HepG2 (cell line): ENCODE data around the gene CDH13. TPM values are rescaled to one million over a fixed set of nuclear protein-coding genes. Genes with fewer than 3 reads are reported as not detected.

Source experiments
- BCL6 ChIP-seq: IDR thresholded peaks from 2 replicates; pipeline ENCODE4 v1.6.1; 2016; ENCODE audit warnings: missing genetic modification reagents, missing compliant biosample characterization
- CCAR2 ChIP-seq: fragments of 200-400 bp; formaldehyde crosslinking; optimal IDR thresholded peaks from 2 replicates; pipeline ENCODE3; 2018; ENCODE audit warnings: low read depth, mild to moderate bottlenecking, low read length, moderate library complexity
- CHCHD3 ChIP-seq: sonication (generic); formaldehyde crosslinking; IDR thresholded peaks from 2 replicates; pipeline ENCODE4 v1.8.0; 2022; ENCODE audit warnings: mild to moderate bottlenecking, missing genetic modification reagents, moderate library complexity
- FIP1L1 ChIP-seq: fragments of 200-400 bp; formaldehyde crosslinking; IDR thresholded peaks from 2 replicates; pipeline ENCODE4 v1.6.1; 2018; ENCODE audit warnings: low read depth, mild to moderate bottlenecking, low read length, moderate library complexity, borderline replicate concordance; ENCODE audit not compliant: insufficient read depth
- FOXA1 ChIP-seq, 2 experiments: fragments of 450-650 bp in 1 of 2; sonication (generic) in 1 of 2; formaldehyde crosslinking in 1 of 2; IDR thresholded peaks; 2 replicates each; pipeline versions ENCODE4 v1.4.0 to v1.6.1; 2016 to 2020; ENCODE audit warnings: missing genetic modification reagents in 1 of 2
- HMGA1 ChIP-seq: sonication (generic); formaldehyde crosslinking; conservative IDR thresholded peaks from 2 replicates; pipeline ENCODE4 v1.4.0; 2020; ENCODE audit warnings: missing genetic modification reagents
- KAT7 ChIP-seq: IDR thresholded peaks from 2 replicates; pipeline ENCODE4 v1.6.1; 2018; ENCODE audit warnings: borderline replicate concordance, missing compliant biosample characterization
- KMT2A ChIP-seq: sonication (generic); formaldehyde crosslinking; IDR thresholded peaks from 2 replicates; pipeline ENCODE4 v1.4.0; 2020; ENCODE audit warnings: missing genetic modification reagents
- MTA3 ChIP-seq: sonication (generic); formaldehyde crosslinking; IDR thresholded peaks from 2 replicates; pipeline ENCODE4 v1.4.0; 2020; ENCODE audit warnings: missing genetic modification reagents
- NCOA5 ChIP-seq: sonication (generic); formaldehyde crosslinking; IDR thresholded peaks from 2 replicates; pipeline ENCODE4 v1.4.0; 2020; ENCODE audit warnings: missing genetic modification reagents
- NFATC3 ChIP-seq: sonication (generic); formaldehyde crosslinking; IDR thresholded peaks from 2 replicates; pipeline ENCODE4 v1.5.1; 2020; ENCODE audit warnings: mild to moderate bottlenecking, missing genetic modification reagents
- RAD21 ChIP-seq: fragments of 450-650 bp; formaldehyde crosslinking; IDR thresholded peaks from 2 replicates; pipeline ENCODE4 v1.5.0; 2020; ENCODE audit warnings: mild to moderate bottlenecking
- SNAPC2 ChIP-seq: sonication (generic); formaldehyde crosslinking; IDR thresholded peaks from 2 replicates; pipeline ENCODE4 v1.8.1; 2022; ENCODE audit warnings: mild to moderate bottlenecking, missing genetic modification reagents
- SRSF9 ChIP-seq: fragments of 200-400 bp; formaldehyde crosslinking; IDR thresholded peaks from 2 replicates; pipeline ENCODE4 v1.6.1; 2018; ENCODE audit warnings: borderline replicate concordance, mild to moderate bottlenecking, low read depth, low read length; ENCODE audit not compliant: insufficient read depth, poor library complexity, severe bottlenecking
- TAF1 ChIP-seq: sonication (generic); formaldehyde crosslinking; IDR thresholded peaks from 2 replicates; pipeline ENCODE4 v1.4.0; 2020; ENCODE audit warnings: missing genetic modification reagents
- ZNF296 ChIP-seq: sonication (generic); formaldehyde crosslinking; conservative IDR thresholded peaks from 2 replicates; pipeline ENCODE4 v1.5.0; 2020; ENCODE audit warnings: mild to moderate bottlenecking, missing genetic modification reagents
- ZNF30 ChIP-seq: sonication (generic); formaldehyde crosslinking; IDR thresholded peaks from 2 replicates; pipeline ENCODE4 v1.5.0; 2020; ENCODE audit warnings: mild to moderate bottlenecking, missing genetic modification reagents
- ZNF34 ChIP-seq: sonication (generic); formaldehyde crosslinking; IDR thresholded peaks from 2 replicates; pipeline ENCODE4 v1.4.0; 2020; ENCODE audit warnings: mild to moderate bottlenecking, missing genetic modification reagents, borderline replicate concordance
- ZNF644 ChIP-seq: IDR thresholded peaks from 2 replicates; pipeline ENCODE4 v1.6.1; 2016; ENCODE audit warnings: low read depth
- ZNF792 ChIP-seq: IDR thresholded peaks from 2 replicates; pipeline ENCODE4 v1.6.1; 2016
- polyA plus RNA-seq, 8 experiments: library from polyadenylated mRNA; depleted of rRNA in 3 of 8; stranded (reverse) in 7 of 8; unstranded in 1 of 8; fragments of >200 nt; fragmentation: Illumina TruSeq in 4 of 8; extraction: Trizol in 4 of 8; gene quantifications; 2 replicates each; pipeline versions ENCODE4 v1.2.1 to v1.2.3, GENCODE V29; 2011 to 2016; ENCODE audit warnings: low read depth in 4 of 8, missing spikeins in 1 of 8, mixed read lengths in 1 of 8; ENCODE audit not compliant: insufficient read depth in 1 of 8
- total RNA-seq, 5 experiments: library from RNA; depleted of rRNA; stranded (reverse); fragments of >200 nt; fragmentation: Illumina TruSeq; extraction: Trizol; gene quantifications; 2 replicates each; pipeline ENCODE4 v1.2.3, GENCODE V29; 2016; ENCODE audit warnings: low read depth in 1 of 5
- TF ChIP-seq, protein P1 (sequence below): sonication (generic); formaldehyde crosslinking; IDR thresholded peaks from 2 replicates; pipeline ENCODE4 v1.5.0; 2020; ENCODE audit warnings: missing genetic modification reagents
- TF ChIP-seq, protein P2 (sequence below): sonication (generic); formaldehyde crosslinking; IDR thresholded peaks from 2 replicates; pipeline ENCODE4 v1.5.0; 2020; ENCODE audit warnings: mild to moderate bottlenecking, missing genetic modification reagents
- TF ChIP-seq, protein P3 (sequence below): sonication (generic); formaldehyde crosslinking; conservative IDR thresholded peaks from 2 replicates; pipeline ENCODE4 v1.4.0; 2020; ENCODE audit warnings: missing genetic modification reagents
- TF ChIP-seq, protein P4 (sequence below): sonication (generic); formaldehyde crosslinking; IDR thresholded peaks from 2 replicates; pipeline ENCODE4 v1.8.1; 2023; ENCODE audit warnings: mild to moderate bottlenecking, inconsistent platforms, moderate library complexity, missing genetic modification reagents, borderline replicate concordance

The CDH13 gene
- total and polyA plus RNA-seq, 2 of the 13 experiments (the other 11 are each of a cell fraction or from before 2014, with no cell fraction given), result not detected

DNA sequence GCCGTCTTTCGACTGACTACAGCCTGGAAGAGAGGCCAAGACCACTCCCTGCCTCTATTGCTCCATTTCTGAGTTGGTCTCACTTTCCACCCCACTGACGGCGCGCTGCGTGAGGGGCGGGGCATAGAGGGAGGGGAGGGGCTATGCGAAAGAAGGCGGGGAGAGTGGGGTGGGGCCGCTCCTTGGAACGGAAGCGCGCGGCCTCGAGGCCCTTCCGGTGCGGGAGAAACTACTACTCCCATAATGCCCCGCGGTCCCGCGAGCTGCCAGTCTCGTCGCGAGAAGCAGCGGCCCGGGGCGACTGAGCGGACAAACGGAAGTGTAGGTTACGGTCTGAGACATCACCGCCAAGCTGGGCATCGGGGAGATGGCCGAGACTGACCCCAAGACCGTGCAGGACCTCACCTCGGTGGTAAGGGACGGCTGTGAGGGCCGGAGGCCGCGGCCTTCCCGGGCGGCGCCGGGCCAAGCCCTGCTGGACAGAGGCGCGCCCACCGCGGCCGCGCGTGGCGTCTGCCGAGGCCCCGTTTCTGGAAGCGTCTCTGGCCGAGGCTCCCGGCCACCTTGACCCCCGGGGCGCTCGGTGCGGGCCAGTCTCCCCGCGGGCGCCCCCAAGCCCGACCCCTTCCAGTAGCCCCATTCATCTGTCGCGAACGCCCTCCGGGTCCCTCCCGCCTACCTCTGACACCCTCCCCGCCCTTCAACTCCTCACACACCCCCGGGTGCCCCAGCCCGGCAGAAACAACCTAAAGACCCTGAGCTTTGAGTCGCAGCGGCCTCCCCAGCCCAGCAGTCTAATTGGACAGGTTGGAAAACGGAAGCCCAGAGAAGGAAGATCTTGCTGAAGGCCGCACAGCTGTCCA, 1181.2 kb downstream of the CDH13 start, which contains the start of gene HSBP1 (continued):
- TF ChIP-seq FOXA1 (IDR thresholded peaks at IDR 0.05), result no peak
- no peak for TF ChIP-seq FOXA1 (CRISPR knock-in tag; IDR thresholded peaks at IDR 0.05)
- no peak for TF ChIP-seq SRSF9
- TF ChIP-seq, protein P1, sequence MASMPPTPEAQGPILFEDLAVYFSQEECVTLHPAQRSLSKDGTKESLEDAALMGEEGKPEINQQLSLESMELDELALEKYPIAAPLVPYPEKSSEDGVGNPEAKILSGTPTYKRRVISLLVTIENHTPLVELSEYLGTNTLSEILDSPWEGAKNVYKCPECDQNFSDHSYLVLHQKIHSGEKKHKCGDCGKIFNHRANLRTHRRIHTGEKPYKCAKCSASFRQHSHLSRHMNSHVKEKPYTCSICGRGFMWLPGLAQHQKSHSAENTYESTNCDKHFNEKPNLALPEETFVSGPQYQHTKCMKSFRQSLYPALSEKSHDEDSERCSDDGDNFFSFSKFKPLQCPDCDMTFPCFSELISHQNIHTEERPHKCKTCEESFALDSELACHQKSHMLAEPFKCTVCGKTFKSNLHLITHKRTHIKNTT (CRISPR knock-in tag), result no peak
- no peak for TF ChIP-seq ZNF30 (CRISPR knock-in tag)
- TF ChIP-seq RAD21, result peak; percentile 59
- no peak for TF ChIP-seq NFATC3
- peak; percentile 81 for TF ChIP-seq KMT2A (CRISPR knock-in tag)
- TF ChIP-seq FIP1L1, result no peak
- TF ChIP-seq NCOA5 (CRISPR knock-in tag), result no peak
- peak; percentile 75; the same call in 1 of the 2 replicates for TF ChIP-seq ZNF792
- TF ChIP-seq, protein P2, sequence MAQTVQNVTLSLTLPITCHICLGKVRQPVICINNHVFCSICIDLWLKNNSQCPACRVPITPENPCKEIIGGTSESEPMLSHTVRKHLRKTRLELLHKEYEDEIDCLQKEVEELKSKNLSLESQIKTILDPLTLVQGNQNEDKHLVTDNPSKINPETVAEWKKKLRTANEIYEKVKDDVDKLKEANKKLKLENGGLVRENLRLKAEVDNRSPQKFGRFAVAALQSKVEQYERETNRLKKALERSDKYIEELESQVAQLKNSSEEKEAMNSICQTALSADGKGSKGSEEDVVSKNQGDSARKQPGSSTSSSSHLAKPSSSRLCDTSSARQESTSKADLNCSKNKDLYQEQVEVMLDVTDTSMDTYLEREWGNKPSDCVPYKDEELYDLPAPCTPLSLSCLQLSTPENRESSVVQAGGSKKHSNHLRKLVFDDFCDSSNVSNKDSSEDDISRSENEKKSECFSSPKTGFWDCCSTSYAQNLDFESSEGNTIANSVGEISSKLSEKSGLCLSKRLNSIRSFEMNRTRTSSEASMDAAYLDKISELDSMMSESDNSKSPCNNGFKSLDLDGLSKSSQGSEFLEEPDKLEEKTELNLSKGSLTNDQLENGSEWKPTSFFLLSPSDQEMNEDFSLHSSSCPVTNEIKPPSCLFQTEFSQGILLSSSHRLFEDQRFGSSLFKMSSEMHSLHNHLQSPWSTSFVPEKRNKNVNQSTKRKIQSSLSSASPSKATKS (CRISPR knock-in tag), result no peak
- TF ChIP-seq TAF1, result peak; percentile 84
- no peak for TF ChIP-seq ZNF296 (CRISPR knock-in tag)
- TF ChIP-seq, protein P3, sequence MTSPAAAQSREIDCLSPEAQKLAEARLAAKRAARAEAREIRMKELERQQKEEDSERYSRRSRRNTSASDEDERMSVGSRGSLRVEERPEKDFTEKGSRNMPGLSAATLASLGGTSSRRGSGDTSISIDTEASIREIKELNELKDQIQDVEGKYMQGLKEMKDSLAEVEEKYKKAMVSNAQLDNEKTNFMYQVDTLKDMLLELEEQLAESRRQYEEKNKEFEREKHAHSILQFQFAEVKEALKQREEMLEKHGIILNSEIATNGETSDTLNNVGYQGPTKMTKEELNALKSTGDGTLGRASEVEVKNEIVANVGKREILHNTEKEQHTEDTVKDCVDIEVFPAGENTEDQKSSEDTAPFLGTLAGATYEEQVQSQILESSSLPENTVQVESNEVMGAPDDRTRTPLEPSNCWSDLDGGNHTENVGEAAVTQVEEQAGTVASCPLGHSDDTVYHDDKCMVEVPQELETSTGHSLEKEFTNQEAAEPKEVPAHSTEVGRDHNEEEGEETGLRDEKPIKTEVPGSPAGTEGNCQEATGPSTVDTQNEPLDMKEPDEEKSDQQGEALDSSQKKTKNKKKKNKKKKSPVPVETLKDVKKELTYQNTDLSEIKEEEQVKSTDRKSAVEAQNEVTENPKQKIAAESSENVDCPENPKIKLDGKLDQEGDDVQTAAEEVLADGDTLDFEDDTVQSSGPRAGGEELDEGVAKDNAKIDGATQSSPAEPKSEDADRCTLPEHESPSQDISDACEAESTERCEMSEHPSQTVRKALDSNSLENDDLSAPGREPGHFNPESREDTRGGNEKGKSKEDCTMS, result no peak
- peak; percentile 32; the same call in 1 of the 2 replicates for TF ChIP-seq KAT7
- no peak for TF ChIP-seq MTA3 (CRISPR knock-in tag)
- TF ChIP-seq CCAR2, result no peak
- no peak for TF ChIP-seq CHCHD3 (CRISPR knock-in tag)
- no peak for TF ChIP-seq BCL6 (CRISPR knock-in tag)
- TF ChIP-seq HMGA1 (CRISPR knock-in tag), result no peak
- TF ChIP-seq ZNF644, result no peak
- TF ChIP-seq, protein P4, sequence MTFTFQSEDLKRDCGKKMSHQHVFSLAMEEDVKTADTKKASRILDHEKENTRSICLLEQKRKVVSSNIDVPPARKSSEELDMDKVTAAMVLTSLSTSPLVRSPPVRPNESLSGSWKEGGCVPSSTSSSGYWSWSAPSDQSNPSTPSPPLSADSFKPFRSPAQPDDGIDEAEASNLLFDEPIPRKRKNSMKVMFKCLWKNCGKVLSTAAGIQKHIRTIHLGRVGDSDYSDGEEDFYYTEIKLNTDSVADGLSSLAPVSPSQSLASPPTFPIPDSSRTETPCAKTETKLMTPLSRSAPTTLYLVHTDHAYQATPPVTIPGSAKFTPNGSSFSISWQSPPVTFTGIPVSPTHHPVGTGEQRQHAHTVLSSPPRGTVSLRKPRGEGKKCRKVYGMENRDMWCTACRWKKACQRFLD, result no peak
- TF ChIP-seq ZNF34 (CRISPR knock-in tag), result no peak
- peak; percentile 57; the same call in 1 of the 2 replicates for TF ChIP-seq SNAPC2
